ENCODE results near the gene C12orf56. TPM values are rescaled to one million over a fixed set of nuclear protein-coding genes. Genes with fewer than 3 reads are reported as not detected.

Gene C12orf56
- 1.5 TPM in 1 of 2 replicates, not detected in the other for total RNA-seq (ENCODE audit: low replicate concordance)
- long read RNA-seq, partial matches to known transcripts, result 0 of 5 reads
- long read RNA-seq, other reads (novel, unspliced or antisense), result 3 of 5 reads

- no peak for DNase-seq (ENCODE audit: extremely low spot score, unreplicated experiment)
- TF ChIP-seq CTCF (conservative IDR thresholded peaks at IDR 0.05), result no peak
- peaks cover 3% of the 10 kb centered on the region for H3K27me3 Mint-ChIP-seq
- peaks cover 4% of the 10 kb centered on the region for H3K4me1 Mint-ChIP-seq (ENCODE audit: unreplicated experiment)
- H3K36me3 Mint-ChIP-seq, result no peaks in the 10 kb centered on the region
- H3K4me3 Mint-ChIP-seq, result peak within 1 kb of the TSS; percentile 66
- H3K27ac Mint-ChIP-seq, result no peak within 1 kb of the TSS
- peaks cover 4% of the 10 kb centered on the region for H3K9me3 Mint-ChIP-seq
Measured at GRCh38 chr12:64390275-64390851, at the start of gene C12orf56. TSS of gene C12orf56 (minus strand) at chr12:64390758. CDS start at chr12:64390565, 193 bp downstream.

GRCh38 chr12:64440100-64440499 is 49.5 kb upstream of the C12orf56 start:
- no peak for TF ChIP-seq CTCF (conservative IDR thresholded peaks at IDR 0.05)
- Mint-ChIP-seq H3K27ac (no peak overlapping the region), H3K36me3 (peaks cover 44% of the 10 kb centered on the region), H3K4me1 (ENCODE audit: unreplicated experiment) (no peaks in the 10 kb centered on the region), H3K9me3 (no peaks in the 10 kb centered on the region), H3K27me3 (no peaks in the 10 kb centered on the region), H3K4me3 (no peak overlapping the region)
- DNase-seq (ENCODE audit: extremely low spot score, unreplicated experiment), result no peak

- H3K27me3 Mint-ChIP-seq, result no peaks in the 10 kb centered on the region
- no peaks in the 10 kb centered on the region for H3K9me3 Mint-ChIP-seq
- no peak overlapping the region for H3K4me3 Mint-ChIP-seq
- H3K4me1 Mint-ChIP-seq (ENCODE audit: unreplicated experiment), result no peaks in the 10 kb centered on the region
- no peak for TF ChIP-seq CTCF (conservative IDR thresholded peaks at IDR 0.05)
- H3K36me3 Mint-ChIP-seq, result peaks cover 52% of the 10 kb centered on the region
- DNase-seq (ENCODE audit: extremely low spot score, unreplicated experiment), result no peak
- no peak overlapping the region for H3K27ac Mint-ChIP-seq
Measured at GRCh38 chr12:64433915-64434314, 43.4 kb upstream of the C12orf56 start.

GRCh38 chr12:64431791-64432190 is 41.2 kb upstream of the C12orf56 start:
- no peaks in the 10 kb centered on the region for H3K27me3 Mint-ChIP-seq
- H3K4me3 Mint-ChIP-seq, result no peak overlapping the region
- H3K9me3 Mint-ChIP-seq, result no peaks in the 10 kb centered on the region
- TF ChIP-seq CTCF (conservative IDR thresholded peaks at IDR 0.05), result no peak
- peaks cover 48% of the 10 kb centered on the region for H3K36me3 Mint-ChIP-seq
- H3K4me1 Mint-ChIP-seq (ENCODE audit: unreplicated experiment), result no peaks in the 10 kb centered on the region
- no peak for DNase-seq (ENCODE audit: extremely low spot score, unreplicated experiment)
- H3K27ac Mint-ChIP-seq, result no peak overlapping the region

- Mint-ChIP-seq H3K27me3 (no peaks in the 10 kb centered on the region), H3K9me3 (no peaks in the 10 kb centered on the region), H3K4me3 (peak overlapping the region; percentile 24), H3K4me1 (ENCODE audit: unreplicated experiment) (no peaks in the 10 kb centered on the region), H3K27ac (no peak overlapping the region), H3K36me3 (peaks cover 46% of the 10 kb centered on the region)
- no peak for TF ChIP-seq CTCF (conservative IDR thresholded peaks at IDR 0.05)
- no peak for DNase-seq (ENCODE audit: extremely low spot score, unreplicated experiment)
Measured at GRCh38 chr12:64430886-64431285, 40.3 kb upstream of the C12orf56 start.
